Hematopoietic multipotent progenitor cell treated with erythropoietin and hydrocortisone succinate and interleukin-3 and kit ligand, for 4 days (in vitro differentiated cells): ENCODE results near the gene DENND6B.

Experiments
- DNase-seq: peaks from one replicate; pipeline ENCODE4 v3.0.0-alpha.2; 2015

The DENND6B gene

DNA sequence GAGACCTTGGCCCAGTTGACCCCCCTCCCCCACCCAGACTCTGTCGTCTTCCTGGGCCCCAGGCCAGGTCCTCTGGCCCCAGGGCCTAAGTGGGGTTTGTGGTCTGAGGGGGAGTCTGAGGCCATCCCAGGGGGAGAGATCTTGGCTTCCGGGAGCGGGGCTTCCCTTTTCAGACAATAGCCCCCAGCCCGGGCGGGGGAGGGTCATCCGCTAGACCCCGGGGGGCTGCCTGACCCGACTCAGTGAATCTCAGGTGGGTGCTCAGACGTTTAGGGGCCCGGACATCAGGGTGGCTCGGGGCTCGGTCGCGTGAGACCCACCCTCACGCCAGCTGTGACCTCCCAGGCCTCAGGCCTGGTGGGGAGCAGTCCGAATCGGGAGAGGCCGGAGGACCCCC is 57.2 kb downstream of the DENND6B start:
- no peak for DNase-seq

DNA sequence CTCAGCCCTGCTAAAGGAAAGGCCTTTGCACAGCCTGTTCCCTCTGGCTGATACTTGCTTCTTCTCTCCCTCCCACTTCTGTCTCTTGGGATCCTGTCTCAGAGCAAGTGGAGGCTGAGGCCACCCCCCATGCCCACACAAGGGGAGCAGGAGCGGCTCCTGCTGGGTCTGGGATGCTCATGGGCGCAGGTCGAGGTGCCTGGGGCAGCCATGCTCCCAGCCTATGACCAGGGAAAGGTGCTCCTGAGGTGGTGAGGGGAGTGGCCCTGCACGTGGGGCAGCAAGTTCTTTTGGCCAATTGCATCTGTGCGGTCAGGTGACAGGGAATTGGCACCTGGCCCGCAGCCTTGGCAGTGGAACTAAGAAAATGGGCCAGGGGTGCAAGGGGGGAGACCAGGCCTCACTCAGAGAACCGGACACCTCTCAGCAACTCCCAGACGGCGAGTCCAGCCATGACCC is 58.1 kb downstream of the DENND6B start:
- DNase-seq, result no peak

DNA sequence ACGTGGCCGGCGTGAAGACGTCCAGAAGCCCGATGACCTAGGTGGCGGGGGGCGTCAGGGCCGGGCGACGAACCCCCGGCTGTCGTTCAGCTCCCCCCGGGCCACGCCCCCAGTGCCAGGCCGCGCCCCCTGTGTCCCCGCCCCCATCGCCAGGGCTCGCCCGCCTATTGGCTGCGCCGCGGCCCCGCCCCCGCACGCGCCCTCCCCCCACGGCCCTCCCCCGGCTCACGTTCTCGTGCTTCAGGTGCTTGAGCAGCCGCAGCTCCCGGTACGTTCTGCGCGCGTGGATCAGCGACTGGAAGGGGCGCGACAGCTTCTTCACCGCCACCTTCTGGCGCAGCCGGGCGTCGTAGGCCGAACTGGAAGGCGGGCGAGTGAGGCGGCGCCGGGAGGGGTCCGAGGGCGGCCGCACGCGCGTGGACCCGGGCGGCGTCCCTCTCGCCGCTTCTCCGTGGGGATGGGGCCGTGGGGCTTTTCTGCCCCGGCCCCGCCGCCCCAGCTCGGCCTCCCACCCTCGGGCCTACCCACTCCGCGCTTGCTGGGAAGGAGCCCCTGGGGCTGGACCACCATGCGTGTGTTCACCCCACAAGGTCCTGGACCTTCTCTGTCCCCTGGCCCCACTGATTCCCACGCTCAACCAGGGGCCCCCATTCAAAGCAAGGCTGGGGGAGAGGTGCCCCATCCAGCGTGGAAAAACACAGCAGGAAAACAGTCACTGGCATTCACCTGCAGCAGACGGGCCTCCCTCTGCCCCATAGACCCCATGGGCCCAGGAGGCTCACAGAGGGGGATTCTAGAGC is 59.0 kb downstream of the DENND6B start:
- DNase-seq, result peak; percentile 72

DNA sequence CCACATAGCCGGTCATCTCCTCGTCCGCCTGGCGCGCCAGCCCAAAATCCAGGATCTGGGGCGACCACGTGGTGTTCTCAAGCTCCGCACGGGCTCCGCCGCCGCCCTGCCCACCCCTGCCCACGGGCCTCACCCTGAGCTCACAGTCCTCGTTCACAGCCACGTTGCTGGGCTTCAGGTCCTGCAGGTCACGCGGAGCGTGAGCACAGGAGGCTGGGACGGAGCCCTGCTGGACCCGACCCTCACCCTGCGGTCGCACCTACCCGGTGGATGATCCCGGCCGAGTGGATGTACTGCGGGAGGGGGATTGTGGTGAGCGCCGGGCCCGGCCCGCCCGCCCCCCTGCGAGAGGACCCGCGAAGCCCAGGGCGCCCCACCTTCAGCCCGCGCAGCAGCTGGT is 59.8 kb downstream of the DENND6B start:
- DNase-seq, result no peak

DNA sequence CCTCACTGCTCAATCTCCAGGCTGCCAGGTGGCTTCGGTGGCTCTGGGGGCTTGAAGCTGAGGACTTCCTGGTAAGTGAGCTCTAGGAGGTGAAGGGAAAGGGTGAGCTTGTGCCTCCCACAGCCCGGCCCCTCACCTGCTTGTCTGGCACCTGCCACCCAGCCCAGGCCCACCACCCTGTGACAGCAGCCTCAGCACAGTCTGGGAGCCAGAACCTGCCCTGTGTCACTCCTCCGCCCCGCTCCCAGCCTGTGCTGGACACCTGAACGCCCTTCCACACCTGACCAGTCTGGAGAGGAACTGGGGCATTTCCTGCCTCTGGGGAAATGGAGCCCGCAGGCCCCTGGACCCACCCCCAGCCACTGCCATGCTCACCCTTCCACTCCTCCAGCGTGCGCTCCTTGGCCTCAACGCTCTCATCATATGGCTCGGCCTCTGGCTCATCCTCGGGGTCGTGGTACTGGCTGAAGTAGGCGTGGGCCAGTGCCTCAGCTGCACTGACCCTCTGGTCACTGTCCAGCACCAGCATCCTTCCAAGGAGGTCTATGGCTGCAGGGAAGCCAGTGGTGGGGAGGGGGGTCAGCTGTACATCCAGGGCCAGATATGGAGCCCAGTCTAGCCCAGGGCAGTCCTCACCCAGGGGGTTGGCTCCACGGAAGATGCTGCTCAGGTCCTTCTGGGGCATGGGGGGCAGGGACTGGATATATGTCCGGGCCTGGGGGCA is 61.7 kb downstream of the DENND6B start:
- DNase-seq, result no peak

DNA sequence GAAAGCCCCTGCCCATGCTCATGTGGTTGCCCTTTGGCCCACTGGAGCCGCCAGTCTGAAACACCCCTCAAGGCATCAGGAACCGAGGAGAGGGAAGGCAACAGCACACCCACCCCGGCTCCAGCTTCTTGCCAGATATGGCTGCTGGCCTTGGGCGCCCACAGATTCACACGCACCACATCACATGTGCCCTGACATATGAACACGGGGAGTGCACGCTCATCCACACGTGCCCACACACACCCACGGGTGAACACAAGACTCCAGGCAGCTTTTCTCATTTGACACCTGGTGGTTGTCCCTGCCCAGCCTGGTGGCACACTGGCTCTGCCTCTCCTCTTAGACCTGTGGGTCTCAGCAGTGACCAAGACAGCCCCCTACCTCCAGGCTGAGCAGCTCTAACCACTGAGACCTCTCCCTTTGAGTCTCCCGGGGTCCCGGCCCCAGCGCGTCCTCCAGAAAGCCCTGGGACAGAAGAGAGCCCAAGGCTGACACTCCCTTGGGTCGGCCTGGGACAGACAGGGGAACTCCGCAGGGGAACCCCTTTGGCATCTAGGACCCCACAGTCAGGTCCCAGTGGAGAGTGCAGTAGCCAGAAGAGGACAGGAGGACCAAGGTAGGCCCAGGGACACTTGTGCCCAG is 62.6 kb downstream of the DENND6B start:
- DNase-seq, result no peak

DNA sequence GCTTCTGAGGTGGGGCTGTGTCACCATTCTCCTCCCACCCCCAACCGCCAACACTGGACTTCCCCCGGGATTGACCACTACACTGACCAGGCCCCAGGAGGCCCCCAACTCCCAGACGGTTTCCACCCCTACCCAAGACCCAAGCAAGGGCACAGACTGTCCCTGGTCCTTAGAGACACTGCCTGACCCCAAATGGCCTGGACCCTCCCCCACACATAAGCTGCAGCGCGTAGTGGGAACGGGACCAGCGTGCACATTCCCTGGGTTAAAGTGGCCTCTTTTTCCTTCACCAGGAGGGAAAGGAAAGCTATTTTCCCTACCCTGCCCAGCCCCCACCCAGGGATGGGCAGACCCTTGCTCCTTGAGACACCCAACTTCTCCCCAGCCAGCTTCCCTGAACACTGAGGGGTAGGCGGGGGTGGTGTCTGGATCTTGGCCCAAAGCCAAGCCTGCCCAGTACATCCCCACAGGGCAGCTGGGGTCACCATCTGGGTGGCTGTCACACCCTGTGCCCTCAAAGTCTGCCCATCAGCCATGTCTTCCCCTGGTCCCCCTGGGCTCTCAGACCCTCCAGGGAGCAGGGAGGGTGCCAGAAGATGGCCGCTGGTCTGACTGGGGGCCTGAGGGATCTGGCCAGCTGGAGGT is 63.7 kb downstream of the DENND6B start:
- DNase-seq, result no peak

DNA sequence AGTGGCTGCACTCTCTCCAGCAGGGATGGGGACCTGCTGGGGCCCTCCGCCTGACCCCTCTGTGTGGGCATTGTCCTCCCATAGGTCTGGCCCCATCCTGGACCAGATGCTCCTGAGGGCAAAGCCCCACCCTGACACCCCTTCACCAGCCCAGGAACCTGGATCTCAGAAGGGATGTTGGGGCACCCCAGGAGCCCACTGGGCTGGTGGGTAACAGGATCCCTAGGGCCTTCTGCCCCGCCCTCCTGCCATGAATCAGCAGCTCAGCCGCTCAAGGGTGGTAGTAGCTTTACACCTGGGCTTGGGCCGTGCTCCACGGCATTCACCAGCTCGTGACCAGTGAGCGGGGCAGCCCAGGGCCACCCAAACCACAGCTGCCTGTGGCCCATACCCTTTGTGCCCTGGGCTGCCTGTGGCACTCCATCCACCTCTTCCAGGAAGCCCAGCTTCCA is 64.3 kb downstream of the DENND6B start:
- DNase-seq, result peak; percentile 54

DNA sequence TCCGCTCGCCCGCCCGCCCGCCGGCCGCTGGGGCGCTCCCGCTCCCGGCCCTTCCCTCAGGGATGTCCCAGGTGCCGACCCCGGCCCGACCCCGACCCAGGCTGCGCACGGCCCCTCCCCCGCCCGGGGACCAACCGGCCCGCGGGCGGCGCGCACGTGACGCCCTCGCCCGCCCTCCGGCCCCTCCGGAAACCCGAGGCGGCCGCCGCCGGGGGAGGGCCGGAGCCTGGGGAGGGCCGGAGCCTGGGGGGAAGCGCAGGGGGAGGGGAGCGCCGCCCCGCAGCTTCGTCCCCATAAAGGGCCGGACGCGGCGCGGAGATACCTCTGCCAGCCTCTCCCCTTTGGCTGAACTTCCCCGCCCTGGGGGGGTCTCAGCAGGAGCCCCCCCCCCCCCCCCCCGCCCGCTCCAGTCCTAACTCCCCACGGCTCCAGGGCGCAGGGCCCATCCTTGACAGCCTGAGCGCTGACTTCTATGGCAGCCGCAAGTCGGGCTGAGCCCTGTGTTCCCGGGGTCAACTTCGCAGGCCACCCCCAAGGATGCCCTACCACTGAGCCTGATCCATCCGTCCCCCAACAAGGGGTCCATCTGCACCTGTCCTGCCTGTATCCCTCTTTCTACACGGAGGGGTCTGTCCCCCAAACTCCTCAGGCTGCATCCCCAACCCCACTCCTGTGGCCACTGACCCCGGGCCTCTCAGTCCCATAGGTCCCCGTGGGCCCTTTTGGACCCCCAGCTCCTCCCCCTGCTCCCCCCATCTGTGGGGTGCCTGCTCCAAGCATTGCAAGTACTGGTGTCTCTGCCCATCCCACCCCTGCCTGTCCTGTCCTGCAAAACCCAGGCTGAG is 65.0 kb downstream of the DENND6B start, which contains the start of gene MAPK12:
Gene MAPK12, minus strand, starts transcription at position 69 of the 845 bp plus-strand sequence. CDS start 174 bp downstream, outside the sequence.
- peak; percentile 63 for DNase-seq

DNA sequence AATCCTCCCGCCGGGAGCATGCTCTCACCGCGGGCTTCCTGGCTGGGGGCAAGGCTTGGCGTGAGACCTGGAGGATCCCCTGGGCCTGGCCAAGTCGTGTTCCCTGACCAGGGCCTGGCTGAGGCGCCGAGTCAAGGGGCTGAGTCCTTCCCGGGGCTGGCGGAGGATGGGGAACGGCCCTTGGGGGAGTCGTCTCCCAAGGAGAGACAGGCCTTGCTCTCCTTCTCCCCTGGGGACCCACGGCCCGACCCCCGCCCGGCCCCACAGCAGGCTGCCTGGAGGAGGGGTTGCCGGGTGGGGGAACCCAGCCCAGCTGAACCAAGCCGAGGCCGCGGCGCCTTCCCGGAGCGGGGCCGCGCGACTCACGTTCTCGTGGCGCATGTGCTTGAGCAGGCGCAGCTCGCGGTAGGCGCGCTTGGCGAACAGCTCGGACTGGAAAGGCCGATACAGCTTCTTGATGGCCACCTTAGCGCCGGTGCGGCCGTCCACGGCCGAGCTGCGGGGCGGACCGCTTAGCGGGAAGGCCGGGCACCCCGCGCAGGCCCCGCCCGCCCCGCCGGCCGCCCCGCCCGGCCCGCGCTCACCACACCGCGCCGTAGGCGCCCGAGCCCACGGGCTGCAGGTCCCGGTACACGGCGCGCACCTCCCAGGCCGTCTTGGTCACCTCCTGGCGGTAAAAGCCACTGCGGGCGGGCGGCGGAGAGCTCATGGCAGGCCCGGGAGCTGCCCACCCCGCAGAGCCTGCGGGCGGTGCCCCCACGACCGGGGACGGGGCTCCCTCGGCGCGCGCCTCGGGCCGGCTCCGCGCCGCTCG is 65.8 kb downstream of the DENND6B start:
- DNase-seq, result peak; percentile 78

DNA sequence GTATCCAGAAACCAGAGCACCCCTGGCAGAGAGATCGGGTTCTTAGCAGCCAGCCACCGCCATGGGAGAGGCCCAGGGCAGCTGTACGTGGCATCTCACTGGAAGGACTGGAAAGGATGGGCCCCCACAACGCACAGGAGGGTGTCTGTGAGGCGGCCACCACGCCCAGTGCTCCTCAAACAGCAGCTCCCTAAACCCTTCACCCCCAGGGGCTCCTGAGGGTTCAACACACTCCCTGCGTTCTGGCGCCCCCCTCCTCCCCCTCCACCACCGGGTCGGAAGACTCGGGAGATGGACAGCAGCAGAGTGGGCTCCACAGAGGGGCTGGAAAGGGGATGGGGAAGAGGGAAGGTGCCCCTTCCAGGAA is 66.4 kb downstream of the DENND6B start:
- DNase-seq, result peak; percentile 36

DNA sequence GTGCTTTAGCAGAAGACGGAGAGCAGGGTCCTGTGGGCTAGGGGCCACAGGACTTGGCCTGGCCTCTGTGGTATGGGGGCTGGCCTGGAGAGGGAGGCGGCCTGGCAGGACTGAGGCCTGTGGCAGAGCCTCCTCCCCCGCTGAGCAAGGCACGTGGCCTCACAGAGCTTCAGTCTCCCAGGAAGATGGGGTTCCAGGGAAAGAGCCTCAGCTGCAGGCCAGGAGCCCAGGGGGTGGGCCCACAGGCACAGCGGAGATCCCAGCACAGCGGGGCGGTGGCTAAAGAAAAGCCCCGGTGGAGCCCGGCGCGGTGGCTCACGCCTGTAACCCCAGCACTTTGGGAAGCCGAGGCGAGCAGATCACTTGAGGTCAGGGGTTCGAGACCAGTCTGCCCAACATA is 67.5 kb downstream of the DENND6B start:
- no peak for DNase-seq
